DMS114 treated with DMSO at 0.1 percent for 48 hours (cell line): Measurements from ENCODE around the gene CAMK2B.
"Not testable (repeated sequence)": the region's sequence is repeated elsewhere in the genome, so short reads cannot be mapped to it uniquely, and the experiment has no call there.

Source experiments
- DNase-seq: peaks from one replicate; lab custom pipeline; 2025; ENCODE audit not compliant: unreplicated experiment; lab: John Stamatoyannopoulos, UW

Gene CAMK2B

DNA sequence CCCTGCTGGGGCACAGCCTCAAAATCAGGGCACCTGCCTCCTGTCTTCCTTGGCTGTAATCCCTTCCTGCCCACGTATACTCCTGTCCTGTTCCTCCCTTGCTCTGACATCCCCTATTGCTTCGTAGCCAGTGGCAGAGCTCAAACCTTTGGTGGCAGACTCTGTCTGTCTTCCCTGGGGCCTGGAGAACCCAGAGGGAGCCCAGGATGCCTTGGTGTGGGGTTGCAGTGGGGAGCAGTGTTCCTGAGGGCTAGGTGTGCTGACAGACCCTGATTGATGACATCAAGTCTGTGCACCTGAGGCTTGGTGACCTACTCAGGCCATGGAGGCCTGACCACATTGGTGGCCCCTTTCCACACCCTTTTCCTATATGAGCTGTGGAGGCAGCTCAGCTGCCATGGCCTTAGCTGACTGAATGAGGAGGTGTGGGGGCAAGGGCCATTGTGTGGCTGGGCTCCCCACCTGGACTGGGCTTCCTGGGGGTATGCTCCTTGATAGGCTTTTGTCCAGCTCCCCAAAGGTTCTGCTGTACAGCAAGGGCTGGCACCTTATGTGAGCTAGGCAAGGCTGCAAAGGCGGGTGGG lies 130.7 kb downstream of the CAMK2B start:
- no peak for DNase-seq

GRCh38 chr7:44194069-44194468 lies 131.3 kb downstream of the CAMK2B start:
- DNase-seq: no peak

GRCh38 chr7:44193011-44193802 lies 132.2 kb downstream of the CAMK2B start:
- DNase-seq: no peak

DNA sequence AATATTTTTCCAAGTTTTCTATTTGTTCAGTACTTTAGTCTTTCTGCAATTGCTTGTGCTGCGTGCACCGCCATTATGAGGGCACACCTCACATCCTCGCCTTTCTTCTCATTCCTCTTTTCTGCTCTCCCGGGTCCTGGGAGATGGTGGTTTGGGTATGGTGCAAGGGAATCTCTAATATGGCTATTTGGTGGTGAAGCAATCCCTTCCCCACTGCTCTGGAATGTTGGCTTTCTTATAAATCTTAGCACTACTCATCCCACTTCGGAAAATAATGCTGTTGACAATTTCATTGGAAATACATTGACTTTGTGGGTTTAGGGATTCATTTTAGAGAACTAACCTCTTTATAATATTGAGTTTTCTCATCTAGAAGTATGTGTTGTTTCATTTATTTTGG lies 134.2 kb downstream of the CAMK2B start:
- DNase-seq: no peak

- DNase-seq: no peak
Measured at GRCh38 chr7:44189993-44190872, 135.2 kb downstream of the CAMK2B start.

DNA sequence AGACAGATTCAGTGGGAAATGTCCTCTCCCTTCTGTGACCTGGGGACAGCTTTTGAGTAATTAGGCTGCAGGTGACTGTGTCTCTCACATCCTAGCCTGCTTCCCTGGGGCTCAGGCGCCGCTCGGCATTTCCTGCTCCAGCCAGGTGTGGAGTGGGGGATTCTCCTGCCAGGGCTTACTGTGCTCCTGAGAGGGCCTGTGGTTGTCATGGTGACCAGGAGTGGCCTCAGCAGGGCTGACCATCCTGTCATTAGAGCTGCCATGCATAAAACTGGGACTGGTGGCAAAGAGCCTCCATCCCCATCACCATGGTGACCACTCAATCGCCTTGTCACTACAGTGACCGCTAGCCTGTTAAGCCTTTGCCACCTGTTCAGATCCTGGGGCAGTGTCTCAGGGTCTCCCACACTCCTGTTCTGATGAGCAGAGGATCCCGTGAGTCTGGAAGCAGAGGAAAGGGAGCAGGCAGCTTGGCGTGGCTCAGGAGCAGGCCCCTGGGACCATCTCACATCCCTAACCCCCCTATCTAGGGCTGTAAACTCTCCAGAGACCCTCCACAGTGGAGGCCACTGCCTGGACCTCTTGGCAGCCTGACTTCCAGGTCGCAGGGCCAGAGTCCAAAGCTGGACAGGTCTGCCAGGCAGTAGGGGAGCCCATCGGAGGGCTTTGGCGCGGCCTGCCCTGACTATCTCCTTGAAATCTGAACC lies 136.0 kb downstream of the CAMK2B start, which contains the start of gene GCK:
Gene GCK, minus strand, starts transcription at position 154 of the 707 bp plus-strand sequence. CDS start 486 bp downstream, outside the sequence.
- DNase-seq: no peak

GRCh38 chr7:44188480-44189225 lies 136.7 kb downstream of the CAMK2B start:
- DNase-seq: no peak

GRCh38 chr7:44187636-44188416 lies 137.6 kb downstream of the CAMK2B start:
- no peak for DNase-seq

- DNase-seq: no peak
Measured at GRCh38 chr7:44186736-44187135, 138.7 kb downstream of the CAMK2B start.

- no peak for DNase-seq
Measured at GRCh38 chr7:44185729-44186128, 139.7 kb downstream of the CAMK2B start.

- DNase-seq: no peak
Measured at GRCh38 chr7:44184873-44185446, 140.4 kb downstream of the CAMK2B start.

- DNase-seq: no peak
Measured at GRCh38 chr7:44184206-44184872, 141.1 kb downstream of the CAMK2B start.

- no peak for DNase-seq
Measured at GRCh38 chr7:44183386-44183785, 142.0 kb downstream of the CAMK2B start.

- DNase-seq: no peak
Measured at GRCh38 chr7:44182827-44183226, 142.6 kb downstream of the CAMK2B start.

DNA sequence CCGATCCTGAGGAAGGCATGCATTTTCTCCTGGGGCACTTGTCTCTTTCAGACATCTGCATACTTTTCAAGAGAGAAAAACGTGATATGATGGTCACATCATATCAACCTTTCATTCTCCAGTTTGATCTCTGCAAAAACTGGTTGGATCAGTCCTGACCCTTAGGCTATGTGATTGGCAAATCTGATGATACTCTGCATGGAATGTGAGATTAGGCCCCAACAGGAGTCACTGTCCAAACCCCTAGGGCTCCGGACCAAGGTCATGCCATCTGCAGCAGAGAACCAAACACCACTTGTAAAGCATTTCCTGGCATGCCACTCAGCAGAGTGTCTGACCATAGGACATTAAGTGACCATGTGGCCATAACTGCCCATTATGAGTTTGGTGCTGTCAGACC lies 144.8 kb downstream of the CAMK2B start:
- DNase-seq: no peak

- DNase-seq: no peak
Measured at GRCh38 chr7:44177570-44178131, 147.7 kb downstream of the CAMK2B start.

GRCh38 chr7:44176486-44176885 lies 148.9 kb downstream of the CAMK2B start:
- DNase-seq: no peak

DNA sequence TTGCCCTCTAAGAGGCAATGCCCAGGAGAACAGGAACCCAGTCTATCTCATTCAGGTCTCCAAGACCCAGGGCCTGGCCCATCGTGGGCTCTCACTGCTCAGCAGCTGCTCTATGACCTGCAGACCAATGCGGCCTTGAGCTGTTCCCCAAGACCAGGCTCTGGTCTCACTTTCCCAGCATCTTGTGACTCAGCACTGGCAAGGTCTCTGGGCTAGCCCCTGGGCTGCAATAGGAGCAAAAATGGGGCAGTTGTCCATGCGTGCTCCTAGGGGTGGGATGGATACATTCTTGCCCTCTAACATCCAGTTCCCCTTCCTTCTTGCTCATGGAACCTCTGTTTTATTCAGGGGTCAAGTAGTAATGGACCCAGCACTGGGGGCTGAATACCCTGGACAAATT lies 149.7 kb downstream of the CAMK2B start:
- DNase-seq: no peak

DNA sequence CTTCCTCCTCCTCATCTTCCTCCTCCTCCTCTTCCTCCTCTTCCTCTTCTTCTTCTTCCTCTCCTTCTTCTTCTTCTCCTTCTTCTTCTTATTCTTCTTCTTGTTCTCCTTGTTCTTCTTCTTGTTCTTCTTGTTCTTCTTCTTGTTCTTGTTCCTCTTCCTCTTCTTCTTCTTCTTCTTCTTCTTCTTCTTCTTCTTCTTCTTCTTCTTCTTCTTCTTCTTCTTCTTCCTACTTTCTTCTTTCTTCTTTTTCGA lies 150.8 kb downstream of the CAMK2B start:
- not testable (repeated sequence) for DNase-seq
